K562 (cell line): ENCODE measurements around the gene DGKZ. TPM values are rescaled to one million over a fixed set of nuclear protein-coding genes. Genes with fewer than 3 reads are reported as not detected.

Experiments used
- ATF2 ChIP-seq: sonication (generic); formaldehyde crosslinking; IDR thresholded peaks from 2 replicates; pipeline ENCODE4 v1.8.1; 2022; ENCODE audit warnings: missing genetic modification reagents
- CEBPG ChIP-seq, 3 experiments: fragments of 200-800 bp in 1 of 3; sonication (Bioruptor generic) in 1 of 3; sonication (generic) in 1 of 3; formaldehyde crosslinking in 1 of 3; IDR thresholded peaks in 2 of 3; conservative IDR thresholded peaks in 1 of 3; 2 replicates each; pipeline versions ENCODE4 v1.6.1 to v1.8.0; 2016 to 2022; ENCODE audit warnings: missing compliant biosample characterization in 2 of 3, missing genetic modification characterization in 2 of 3, mild to moderate bottlenecking in 1 of 3, missing genetic modification reagents in 1 of 3
- EZH2 ChIP-seq: IDR thresholded peaks from 2 replicates; pipeline ENCODE4 v1.6.1; 2012; ENCODE audit warnings: low read depth, mild to moderate bottlenecking, inconsistent platforms, low read length, borderline replicate concordance
- FOXO4 ChIP-seq: fragments of 450-650 bp; formaldehyde crosslinking; IDR thresholded peaks from 2 replicates; pipeline ENCODE4 v1.4.0; 2020; ENCODE audit warnings: mild to moderate bottlenecking, moderate library complexity
- GABPB2 ChIP-seq: fragments of 250-450 bp; sonication (Bioruptor Pico); conservative IDR thresholded peaks from 2 replicates; pipeline ENCODE4 v1.5.1; 2021; ENCODE audit warnings: mild to moderate bottlenecking
- HNRNPUL1 ChIP-seq: fragments of 200-400 bp; formaldehyde crosslinking; IDR thresholded peaks from 2 replicates; pipeline ENCODE4 v1.6.1; 2017; ENCODE audit warnings: low read length
- NCOA1 ChIP-seq: fragments of 450-650 bp; IDR thresholded peaks from 2 replicates; pipeline ENCODE4 v1.6.1; 2016; ENCODE audit warnings: low read depth
- OTX1 ChIP-seq: fragments of 450-650 bp; formaldehyde crosslinking; IDR thresholded peaks from 2 replicates; pipeline ENCODE4 v1.4.0; 2022; ENCODE audit warnings: mild to moderate bottlenecking
- PTTG1 ChIP-seq: fragments of 450-650 bp; IDR thresholded peaks from 2 replicates; pipeline ENCODE4 v1.6.1; 2016; ENCODE audit warnings: low read depth, mild to moderate bottlenecking, missing genetic modification characterization, missing compliant biosample characterization
- RCOR1 ChIP-seq, 2 experiments: IDR thresholded peaks; 2 replicates each; pipeline ENCODE4 v1.6.1; 2012; ENCODE audit warnings: low read depth in 2 of 2, low read length in 2 of 2, borderline replicate concordance in 1 of 2, improper control_type of control experiment in 1 of 2
- RNF2 ChIP-seq: sonication (generic); IDR thresholded peaks from 2 replicates; pipeline ENCODE4 v1.6.1; 2016
- TAF7 ChIP-seq: fragments of 450-650 bp; IDR thresholded peaks from 2 replicates; pipeline ENCODE4 v1.6.1; 2016; ENCODE audit warnings: missing genetic modification characterization, missing compliant biosample characterization
- TFE3 ChIP-seq: fragments of 450-650 bp; formaldehyde crosslinking; IDR thresholded peaks from 2 replicates; pipeline ENCODE4 v1.4.0; 2020; ENCODE audit warnings: mild to moderate bottlenecking, mixed read lengths
- TGIF2 ChIP-seq: sonication (generic); formaldehyde crosslinking; IDR thresholded peaks from 2 replicates; pipeline ENCODE4 v1.8.1; 2022; ENCODE audit warnings: mild to moderate bottlenecking, missing genetic modification reagents, moderate library complexity
- ZNF232 ChIP-seq: sonication (generic); formaldehyde crosslinking; IDR thresholded peaks from 2 replicates; pipeline ENCODE4 v1.8.0; 2022; ENCODE audit warnings: mild to moderate bottlenecking, missing genetic modification reagents
- ZNF277 ChIP-seq: fragments of 250-450 bp; sonication (Bioruptor Pico); IDR thresholded peaks from 2 replicates; pipeline ENCODE4 v1.8.0; 2022; ENCODE audit warnings: inconsistent platforms, mild to moderate bottlenecking, moderate library complexity, borderline replicate concordance
- ZNF436 ChIP-seq: fragments of 250-450, 450-650 bp; sonication (Bioruptor Pico); formaldehyde crosslinking; IDR thresholded peaks from 2 replicates; pipeline ENCODE4 v1.7.0; 2020; ENCODE audit warnings: mild to moderate bottlenecking
- ZNF57 ChIP-seq: fragments of 450-650 bp; formaldehyde crosslinking; IDR thresholded peaks from 2 replicates; pipeline ENCODE4 v1.4.0; 2020; ENCODE audit warnings: mild to moderate bottlenecking, moderate library complexity
- polyA plus RNA-seq, 8 experiments: library from polyadenylated mRNA; depleted of rRNA in 4 of 8; stranded (reverse) in 5 of 8; unstranded in 3 of 8; fragments of >200 nt; fragmentation: Nextera tagmentation in 2 of 8; fragmentation: Illumina TruSeq in 1 of 8; extraction: Ambion mirVana in 2 of 8; extraction: Trizol in 1 of 8; gene quantifications; 2 replicates each; pipeline versions ENCODE4 v1.2.1 to v1.2.3, GENCODE V29; 2011 to 2014; ENCODE audit warnings: inconsistent platforms in 1 of 8, missing spikeins in 1 of 8
- total RNA-seq, 7 experiments: library from RNA; depleted of rRNA in 6 of 7; stranded (reverse); fragments of >200 nt in 6 of 7; fragmentation: Illumina TruSeq in 2 of 7; extraction: Trizol in 2 of 7; gene quantifications; 2 replicates each; pipeline versions ENCODE4 v1.2.1 to v1.2.3, GENCODE V29; 2011 to 2021; ENCODE audit warnings: low replicate concordance in 1 of 7
- TF ChIP-seq, protein P1 (sequence below): sonication (generic); formaldehyde crosslinking; IDR thresholded peaks from 2 replicates; pipeline ENCODE4 v1.4.0; 2020; ENCODE audit warnings: mild to moderate bottlenecking, missing genetic modification reagents

DGKZ gene
- total and polyA plus RNA-seq, 9 of the 15 experiments (the other 6 are each of a cell fraction or from before 2014, with no cell fraction given) = 0.51 to 100 (median 44.2) TPM

DNA sequence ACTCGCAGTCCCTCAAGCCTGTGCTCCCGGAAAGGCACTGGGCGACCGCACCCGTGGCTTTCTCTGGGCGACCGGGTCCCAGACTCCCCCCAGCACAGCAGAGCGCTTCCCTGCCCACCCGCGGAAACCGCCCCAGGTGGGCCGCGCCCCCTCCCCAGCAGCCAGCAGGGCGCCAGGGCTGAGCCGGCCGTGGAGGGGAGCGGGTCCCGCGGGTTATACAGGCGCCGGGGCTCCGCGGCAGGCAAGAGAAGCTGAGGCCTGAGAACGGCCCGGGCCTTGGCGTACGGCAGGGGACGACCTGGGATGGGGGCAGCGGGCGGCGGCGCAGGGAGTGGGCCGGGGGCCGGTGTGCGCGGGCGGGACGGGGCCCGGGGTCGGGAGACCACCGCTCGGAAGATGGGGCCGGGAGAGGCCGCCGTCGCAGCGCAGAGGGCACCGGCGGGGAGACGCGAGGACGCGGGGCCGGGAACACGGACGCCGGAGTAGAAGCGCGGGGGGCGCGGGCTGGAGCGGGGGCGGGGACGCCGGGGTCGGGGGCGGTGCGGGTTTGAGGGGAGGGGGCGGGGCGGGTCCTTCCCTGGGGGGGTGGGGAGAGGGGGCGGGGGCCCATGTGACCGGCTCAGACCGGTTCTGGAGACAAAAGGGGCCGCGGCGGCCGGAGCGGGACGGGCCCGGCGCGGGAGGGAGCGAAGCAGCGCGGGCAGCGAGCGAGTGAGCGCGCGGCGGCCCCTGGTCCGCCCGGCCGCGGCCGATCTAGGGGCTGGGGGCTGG is 34.0 kb downstream of the DGKZ start, which contains the start of gene MDK (continued):
- no peak for TF ChIP-seq TAF7 (tag)
- no peak for TF ChIP-seq ZNF232 (CRISPR knock-in tag)
- no peak for TF ChIP-seq CEBPG (CRISPR knock-in tag; IDR thresholded peaks at IDR 0.05)
- no peak for TF ChIP-seq CEBPG (tag; conservative IDR thresholded peaks at IDR 0.05 in 1 of 2, IDR thresholded peaks at IDR 0.05 in 1 of 2)
- no peak for TF ChIP-seq RNF2
- no peak for TF ChIP-seq GABPB2 (CRISPR knock-in tag)
- TF ChIP-seq ZNF277 (CRISPR knock-in tag) = no peak
- no peak for TF ChIP-seq EZH2
- TF ChIP-seq ATF2 (CRISPR knock-in tag) = no peak
- TF ChIP-seq TFE3 = no peak
- no peak for TF ChIP-seq ZNF436 (CRISPR knock-in tag)
- no peak for TF ChIP-seq ZNF57 (CRISPR knock-in tag)
- no peak for TF ChIP-seq RCOR1 (IDR thresholded peaks at IDR 0.05; ENCODE audit: borderline replicate concordance in 1 of 2, low read depth in 2 of 2, low read length in 2 of 2)
- TF ChIP-seq, protein P1, sequence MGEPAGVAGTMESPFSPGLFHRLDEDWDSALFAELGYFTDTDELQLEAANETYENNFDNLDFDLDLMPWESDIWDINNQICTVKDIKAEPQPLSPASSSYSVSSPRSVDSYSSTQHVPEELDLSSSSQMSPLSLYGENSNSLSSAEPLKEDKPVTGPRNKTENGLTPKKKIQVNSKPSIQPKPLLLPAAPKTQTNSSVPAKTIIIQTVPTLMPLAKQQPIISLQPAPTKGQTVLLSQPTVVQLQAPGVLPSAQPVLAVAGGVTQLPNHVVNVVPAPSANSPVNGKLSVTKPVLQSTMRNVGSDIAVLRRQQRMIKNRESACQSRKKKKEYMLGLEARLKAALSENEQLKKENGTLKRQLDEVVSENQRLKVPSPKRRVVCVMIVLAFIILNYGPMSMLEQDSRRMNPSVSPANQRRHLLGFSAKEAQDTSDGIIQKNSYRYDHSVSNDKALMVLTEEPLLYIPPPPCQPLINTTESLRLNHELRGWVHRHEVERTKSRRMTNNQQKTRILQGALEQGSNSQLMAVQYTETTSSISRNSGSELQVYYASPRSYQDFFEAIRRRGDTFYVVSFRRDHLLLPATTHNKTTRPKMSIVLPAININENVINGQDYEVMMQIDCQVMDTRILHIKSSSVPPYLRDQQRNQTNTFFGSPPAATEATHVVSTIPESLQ = no peak
- TF ChIP-seq OTX1 (CRISPR knock-in tag) = no peak
- no peak for TF ChIP-seq NCOA1
- no peak for TF ChIP-seq PTTG1 (tag)
- no peak for TF ChIP-seq FOXO4
- TF ChIP-seq HNRNPUL1 = no peak
- peak; percentile 82; the same call in 1 of the 2 replicates for TF ChIP-seq TGIF2 (CRISPR knock-in tag)
